Measurements from ENCODE around the gene TMEM220.

Gene TMEM220

GRCh38 chr17:10664571-10664970 is 65.3 kb downstream of the TMEM220 start:
- no peak for DNase-seq (ENCODE audit: low spot score)

All from AG08395 (cell line).